Kidney (tissue), 14 donors: Measurements from ENCODE around the gene GPR35. TPM values are rescaled to one million over a fixed set of nuclear protein-coding genes. Genes with fewer than 3 reads are reported as not detected.
"Not testable (repeated sequence)": the region's sequence is repeated elsewhere in the genome, so short reads cannot be mapped to it uniquely, and the experiment has no call there.

Experiments used
- DNase-seq, 5 donors: peaks; one replicate each; pipeline ENCODE4 v3.0.0-alpha.2; 2013 to 2020
- FAIRE-seq: peaks from 2 replicates; lab custom pipeline; 2012; peaks lifted over from hg19 to GRCh38; lab: Jason Lieb, UNC
- H3K27ac ChIP-seq, 2 donors: one replicate each; pipeline ENCODE4 v1.7.0; 2013; ENCODE audit warnings: low read depth in 2 of 2, low read length in 2 of 2, inconsistent platforms in 1 of 2
- H3K27me3 ChIP-seq: one replicate; pipeline ENCODE4 v1.7.1; 2013; ENCODE audit warnings: low read length, inconsistent platforms; ENCODE audit not compliant: control insufficient read depth, insufficient read depth
- H3K36me3 ChIP-seq, 3 donors: one replicate each; pipeline versions ENCODE4 v1.7.0 to v1.7.1; 2013; ENCODE audit warnings: low read length in 3 of 3, control low read depth in 1 of 3, inconsistent platforms in 1 of 3; ENCODE audit not compliant: insufficient read depth in 3 of 3, control insufficient read depth in 2 of 3
- H3K4me1 ChIP-seq, 3 donors: one replicate each; pipeline versions ENCODE4 v1.7.0 to v1.7.1; 2013; ENCODE audit warnings: low read length in 3 of 3, inconsistent platforms in 1 of 3, low read depth in 1 of 3; ENCODE audit not compliant: control insufficient read depth in 2 of 3, insufficient read depth in 2 of 3
- H3K4me3 ChIP-seq, 3 donors: one replicate each; pipeline versions ENCODE4 v1.7.0 to v1.8.1; 2013; ENCODE audit warnings: low read length in 3 of 3, control low read depth in 1 of 3, inconsistent platforms in 1 of 3
- H3K9ac ChIP-seq, 3 donors: one replicate each; pipeline versions ENCODE4 v1.7.0 to v1.7.1; 2013; ENCODE audit warnings: low read length in 3 of 3, control low read depth in 1 of 3, inconsistent platforms in 1 of 3
- H3K9me3 ChIP-seq, 3 donors: one replicate each; pipeline versions ENCODE4 v1.7.0 to v1.7.1; 2013; ENCODE audit warnings: low read length in 3 of 3, control low read depth in 1 of 3, inconsistent platforms in 1 of 3; ENCODE audit not compliant: control insufficient read depth in 2 of 3, insufficient read depth in 1 of 3
- intact Hi-C: fragments of 100-400 bp; cut with DNase I; formaldehyde crosslinking; loops from one replicate; pipeline ENCODE4 v1.11.1; 2022
- polyA plus RNA-seq: library from polyadenylated mRNA; stranded (reverse); fragments of 350-450 nt; fragmentation: Illumina TruSeq; extraction: RNeasy Lipid Tissue Mini Kit (QIAGEN cat#74804); gene quantifications from one replicate; pipeline ENCODE4 v1.2.3, GENCODE V29; 2014; ENCODE audit warnings: low read depth, low replicate concordance; ENCODE audit not compliant: insufficient read depth
- total RNA-seq: library from RNA; stranded (reverse); fragmentation: NEBNext Ultra II Directional; extraction: Animal tissue kit (Norgen Biotek cat#: 25700); gene quantifications from one replicate; pipeline ENCODE4 v1.2.1, GENCODE V29; 2021
- TF ChIP-seq, protein P1 (sequence below): IDR thresholded peaks from 3 replicates; pipeline ENCODE4 v1.5.1; 2012; ENCODE audit warnings: mild to moderate bottlenecking, moderate library complexity, borderline replicate concordance; ENCODE audit not compliant: insufficient read depth; ENCODE audit errors: extremely low read depth
- donor health status: control.
- donor health status: control.
- donor health status: control.
- donor health status: control.
- donor health status: control.
- donor health status: DM: yes; HTN: yes; CAD: no.
- donor health status: Normal renal cell carcinoma (clear cell type).

The GPR35 gene
- total and polyA plus RNA-seq, 2 donors from 2014 or later, result 1.7 to 6.7 TPM

DNA sequence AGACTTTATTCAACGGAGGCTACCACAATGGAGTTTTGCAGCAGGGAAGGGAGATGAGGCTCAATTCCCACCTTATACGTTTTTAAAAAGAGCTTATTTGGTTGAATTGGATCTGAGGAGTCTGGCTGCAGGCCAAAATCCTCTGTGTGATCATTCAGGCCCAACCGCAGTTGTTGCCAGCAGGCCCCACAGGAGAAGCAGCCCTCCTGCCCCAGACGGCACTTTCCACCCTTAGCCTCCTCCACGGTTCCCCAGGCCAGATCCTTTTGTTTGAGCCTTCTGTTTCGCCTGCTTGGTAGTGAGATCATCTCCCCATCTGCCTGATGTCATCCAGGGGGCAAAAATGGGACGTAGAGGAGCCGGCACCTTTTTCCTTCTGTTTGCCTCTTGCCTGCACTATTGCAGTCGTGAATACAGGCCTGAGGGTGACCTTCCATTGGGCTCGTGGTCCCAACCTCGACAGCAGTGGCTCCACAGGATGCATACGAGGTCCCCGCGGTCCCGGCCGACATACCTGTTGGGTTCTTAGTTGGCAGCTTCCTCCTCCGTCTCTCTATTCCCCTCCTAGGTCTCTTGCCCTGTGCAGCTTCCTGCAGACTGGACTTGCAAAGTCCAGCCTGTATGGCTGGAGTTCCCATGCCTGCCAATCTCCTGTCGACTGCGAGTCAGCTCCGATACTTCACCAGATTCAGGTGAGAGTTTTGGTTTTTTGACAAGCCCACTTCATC is 9.3 kb upstream of the GPR35 start:
- Histone ChIP-seq H3K27ac (no peak overlapping the region), H3K4me3 (no peak overlapping the region), H3K36me3 (no peaks in the 10 kb centered on the region), H3K9ac (no peak overlapping the region), H3K9me3 (no peaks in the 10 kb centered on the region), H3K4me1 (no peaks in the 10 kb centered on the region), H3K27me3 (no peaks in the 10 kb centered on the region)
- FAIRE-seq (no peak), DNase-seq (peak in 4 of 5 donors; percentile 38 to 60 (median 46))
- TF ChIP-seq, protein P1, sequence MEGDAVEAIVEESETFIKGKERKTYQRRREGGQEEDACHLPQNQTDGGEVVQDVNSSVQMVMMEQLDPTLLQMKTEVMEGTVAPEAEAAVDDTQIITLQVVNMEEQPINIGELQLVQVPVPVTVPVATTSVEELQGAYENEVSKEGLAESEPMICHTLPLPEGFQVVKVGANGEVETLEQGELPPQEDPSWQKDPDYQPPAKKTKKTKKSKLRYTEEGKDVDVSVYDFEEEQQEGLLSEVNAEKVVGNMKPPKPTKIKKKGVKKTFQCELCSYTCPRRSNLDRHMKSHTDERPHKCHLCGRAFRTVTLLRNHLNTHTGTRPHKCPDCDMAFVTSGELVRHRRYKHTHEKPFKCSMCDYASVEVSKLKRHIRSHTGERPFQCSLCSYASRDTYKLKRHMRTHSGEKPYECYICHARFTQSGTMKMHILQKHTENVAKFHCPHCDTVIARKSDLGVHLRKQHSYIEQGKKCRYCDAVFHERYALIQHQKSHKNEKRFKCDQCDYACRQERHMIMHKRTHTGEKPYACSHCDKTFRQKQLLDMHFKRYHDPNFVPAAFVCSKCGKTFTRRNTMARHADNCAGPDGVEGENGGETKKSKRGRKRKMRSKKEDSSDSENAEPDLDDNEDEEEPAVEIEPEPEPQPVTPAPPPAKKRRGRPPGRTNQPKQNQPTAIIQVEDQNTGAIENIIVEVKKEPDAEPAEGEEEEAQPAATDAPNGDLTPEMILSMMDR, result no peak
- intact Hi-C loops, result no loop called here

GRCh38 chr2:240616860-240617666 is 8.2 kb upstream of the GPR35 start:
- H3K27ac ChIP-seq, FAIRE-seq, H3K9ac ChIP-seq, H3K9me3 ChIP-seq, H3K27me3 ChIP-seq, DNase-seq, intact Hi-C loops, H3K4me3 ChIP-seq, H3K4me1 ChIP-seq, H3K36me3 ChIP-seq: not testable (repeated sequence)

DNA sequence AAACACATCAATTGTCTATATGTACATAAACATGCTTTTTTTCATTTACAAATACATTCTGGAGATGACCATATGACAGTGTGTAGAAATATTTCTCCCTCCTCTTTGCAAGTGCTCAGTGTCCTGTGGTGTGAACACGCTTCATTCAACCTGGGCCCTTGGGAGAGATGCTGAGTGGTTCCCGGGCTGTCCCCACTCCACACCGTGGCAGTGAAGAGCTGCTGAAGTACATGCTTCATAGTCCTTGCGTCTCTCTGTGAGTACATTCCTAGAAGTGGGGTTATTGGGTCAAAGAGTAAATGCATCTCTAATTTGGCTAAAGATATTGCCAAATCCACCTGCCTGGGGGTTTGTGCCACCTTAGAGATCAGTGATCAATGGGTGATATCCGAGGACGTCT is 6.5 kb upstream of the GPR35 start:
- Histone ChIP-seq H3K27ac (no peak overlapping the region), H3K9me3 (no peaks in the 10 kb centered on the region), H3K4me1 (no peaks in the 10 kb centered on the region), H3K4me3 (no peak overlapping the region), H3K9ac (no peak overlapping the region), H3K27me3 (no peaks in the 10 kb centered on the region), H3K36me3 (no peaks in the 10 kb centered on the region)
- intact Hi-C loops, result no loop called here
- TF ChIP-seq, protein P1, result no peak
- DNase-seq, result no peak
- no peak for FAIRE-seq

- no peaks in the 10 kb centered on the region for H3K9me3 ChIP-seq
- H3K27me3 ChIP-seq, result no peaks in the 10 kb centered on the region
- H3K27ac ChIP-seq, result no peak overlapping the region
- no peak overlapping the region for H3K9ac ChIP-seq
- DNase-seq (peak in 1 of 5 donors; percentile 26), FAIRE-seq (no peak)
- TF ChIP-seq, protein P1, result no peak
- no peaks in the 10 kb centered on the region for H3K4me1 ChIP-seq
- H3K36me3 ChIP-seq, result no peaks in the 10 kb centered on the region
- intact Hi-C loops, result no loop called here
- H3K4me3 ChIP-seq, result no peak overlapping the region
These were observed 5.7 kb upstream of the GPR35 start for GRCh38 chr2:240619506-240620148.
